CD4-positive, alpha-beta T cell treated with Interleukin-10 for 1 hour (primary cell): ENCODE measurements around the gene MPO.

ENCODE experiments used
- DNase-seq: peaks from one replicate; pipeline ENCODE4 v3.0.0-alpha.2; 2020

Gene MPO

GRCh38 chr17:58280480-58281217 lies at the start of gene MPO:
TSS of gene MPO (minus strand) at chr17:58280935. CDS start at chr17:58280758, 177 bp downstream.
- no peak for DNase-seq

- DNase-seq, result peak; percentile 70
These were observed 49.2 kb upstream of the MPO start for GRCh38 chr17:58329810-58330537.

DNA sequence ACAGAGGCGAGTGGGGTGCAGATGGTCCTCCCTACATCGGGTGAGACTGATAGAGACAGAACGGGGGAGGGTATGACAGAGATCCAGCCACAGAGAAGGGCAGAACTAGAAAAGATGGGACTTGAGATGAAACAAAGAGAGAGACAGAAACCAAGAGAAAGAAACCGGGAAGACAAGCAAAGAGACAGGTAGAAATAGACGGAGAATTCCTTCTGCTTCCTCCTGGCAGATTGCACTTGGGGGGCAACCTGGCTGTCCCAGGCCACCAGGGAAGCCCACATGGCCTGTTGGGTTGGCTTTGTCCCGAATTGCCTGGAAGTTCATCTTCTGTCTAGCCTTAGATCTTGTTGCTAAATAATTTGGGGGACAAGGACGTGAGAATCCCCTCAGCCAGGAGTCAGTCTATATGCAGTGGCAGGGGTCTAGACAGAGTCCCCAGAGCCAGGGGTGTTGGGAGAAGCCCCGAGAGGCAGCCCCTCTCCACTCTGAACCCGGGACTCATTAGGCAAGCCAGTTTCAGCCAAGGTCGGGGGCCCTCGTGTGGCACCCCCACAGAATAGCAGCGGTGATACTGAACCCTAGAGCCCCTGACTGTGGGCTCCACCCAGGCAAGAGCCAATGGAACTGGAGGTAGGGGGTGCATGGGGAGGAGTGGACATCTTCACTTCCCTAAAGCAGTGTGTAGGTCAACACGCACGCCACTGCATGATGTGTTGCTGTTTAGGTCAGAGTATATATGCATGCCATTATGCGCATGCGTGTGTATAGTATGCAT lies 48.5 kb upstream of the MPO start:
- peak; percentile 85 for DNase-seq

GRCh38 chr17:58328195-58329034 lies 47.7 kb upstream of the MPO start, which contains the start of gene TSPOAP1:
TSS of gene TSPOAP1 (minus strand) at chr17:58328795. CDS start at chr17:58327920, 875 bp downstream.
- DNase-seq, result peak; percentile 86

GRCh38 chr17:58327363-58328194 lies 46.8 kb upstream of the MPO start:
- DNase-seq, result peak; percentile 35

- DNase-seq, result peak; percentile 6
These were observed 46.1 kb upstream of the MPO start for GRCh38 chr17:58326609-58327362.

DNA sequence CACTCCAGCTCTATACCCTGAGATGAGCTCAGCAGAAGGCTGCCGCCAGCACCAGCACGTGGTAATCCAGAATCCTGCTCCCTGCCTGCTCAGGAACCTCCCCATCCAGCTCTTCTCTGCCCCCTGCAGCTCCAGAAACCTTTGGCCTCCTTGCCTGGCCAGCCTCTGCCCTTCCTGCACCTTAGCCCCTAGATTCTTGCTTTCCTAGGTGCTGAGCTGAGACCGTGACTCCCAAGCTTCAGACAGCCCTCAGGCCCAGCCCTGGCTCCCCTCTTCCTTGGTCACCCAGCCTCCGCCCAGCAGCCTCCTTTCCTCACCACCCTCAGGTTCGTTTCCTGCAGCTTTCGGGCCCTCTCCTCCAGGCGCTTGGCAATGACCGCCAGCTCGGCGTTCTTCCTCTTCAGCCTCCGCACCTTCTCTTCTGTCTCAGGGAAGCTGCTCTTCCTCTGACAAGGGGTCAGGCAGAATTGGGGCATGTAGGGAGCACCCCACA lies 45.3 kb upstream of the MPO start:
- no peak for DNase-seq

- no peak for DNase-seq
These were observed 44.6 kb upstream of the MPO start for GRCh38 chr17:58325289-58325726.

- DNase-seq, result no peak
These were observed 43.9 kb upstream of the MPO start for GRCh38 chr17:58324409-58325288.

- no peak for DNase-seq
These were observed 43.3 kb upstream of the MPO start for GRCh38 chr17:58324056-58324408.

GRCh38 chr17:58323366-58324055 lies 42.8 kb upstream of the MPO start:
- no peak for DNase-seq

DNA sequence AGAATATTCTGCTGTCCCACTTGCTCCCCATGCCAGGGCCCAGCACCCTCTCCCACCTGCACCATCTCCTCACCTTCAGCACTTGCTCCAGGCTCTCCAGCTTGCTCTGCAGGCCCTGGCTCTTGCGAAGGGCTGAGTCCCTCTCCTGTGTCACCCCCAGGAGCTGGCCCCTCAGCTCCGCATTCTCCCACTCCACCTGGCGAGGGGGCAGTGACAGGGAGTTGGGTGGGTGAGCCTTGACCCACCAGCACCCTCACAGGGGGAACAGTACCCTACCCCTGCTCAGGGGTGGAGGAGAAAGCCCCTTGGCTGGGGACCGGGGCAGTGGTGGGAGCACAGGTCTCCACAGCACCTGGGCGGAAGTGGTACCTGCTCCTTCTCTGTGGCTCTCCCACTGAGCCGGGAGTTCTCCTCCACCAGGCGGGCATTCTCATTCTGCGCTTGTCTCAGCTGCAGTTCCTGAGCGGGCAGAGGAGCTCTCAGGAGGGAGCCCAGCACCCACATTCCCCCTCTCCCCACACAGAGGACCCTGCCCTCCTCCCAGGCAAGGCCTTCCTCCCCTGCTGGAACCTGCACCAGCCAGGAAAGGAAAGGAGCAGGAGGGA lies 41.9 kb upstream of the MPO start:
- no peak for DNase-seq

GRCh38 chr17:58321571-58322525 lies 41.1 kb upstream of the MPO start:
- DNase-seq, result no peak

DNA sequence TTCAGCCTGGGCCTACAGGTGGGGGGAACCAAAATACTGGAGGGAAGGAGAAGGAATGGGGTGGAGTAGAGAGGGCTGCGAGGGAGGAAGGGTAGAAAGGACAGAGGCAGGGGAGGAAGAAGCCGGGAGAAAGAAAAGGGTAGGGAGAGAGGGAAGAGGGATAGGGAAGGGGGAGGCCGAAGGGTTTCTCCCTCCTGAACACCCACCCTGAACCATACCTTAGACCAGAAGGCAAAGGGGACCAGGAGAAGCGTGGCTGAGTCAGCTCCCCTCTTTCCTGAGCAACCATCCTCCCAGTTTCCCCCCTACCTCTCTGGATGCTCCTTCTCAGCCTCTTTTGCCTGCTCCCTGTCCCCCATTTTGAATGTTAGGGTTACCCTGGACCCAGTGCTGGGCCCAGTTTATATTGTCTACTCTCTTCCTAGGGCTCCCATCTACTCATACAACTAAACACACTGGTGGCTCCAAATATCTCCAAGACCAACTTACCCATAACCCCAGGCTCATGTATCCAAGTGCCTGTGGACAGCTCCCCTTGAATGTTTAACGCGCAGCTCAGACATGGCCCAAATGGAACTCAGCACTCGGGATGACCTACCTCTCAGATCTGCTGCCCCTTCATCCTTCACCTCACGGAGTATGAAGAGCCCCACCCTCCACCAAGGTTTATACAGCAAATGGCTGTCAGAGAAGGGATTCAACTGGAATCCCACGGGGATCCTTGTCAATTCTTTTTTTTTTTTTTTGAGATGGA lies 40.0 kb upstream of the MPO start:
- DNase-seq, result no peak

DNA sequence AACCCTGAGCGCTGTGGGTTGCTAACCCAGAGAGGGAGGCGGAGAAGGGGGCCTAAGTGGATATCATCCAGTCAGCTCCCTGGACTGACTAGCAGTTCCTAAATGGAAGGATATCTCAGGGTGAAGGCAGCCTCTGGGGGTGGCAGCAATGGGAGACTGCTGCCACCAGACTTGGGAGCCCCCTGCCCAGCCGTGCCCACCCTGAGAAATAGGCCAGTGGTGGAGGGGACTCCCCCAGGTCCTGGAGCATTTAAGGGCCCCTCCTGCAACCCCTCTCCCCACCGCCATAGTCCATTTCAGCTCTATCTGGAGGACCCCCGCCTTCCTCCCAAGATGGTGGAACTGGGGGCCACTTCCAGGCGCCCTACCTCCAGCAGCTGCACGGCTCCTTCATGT lies 39.4 kb upstream of the MPO start:
- DNase-seq, result no peak
